K562 (cell line): ENCODE measurements around the gene MCC. TPM values are rescaled to one million over a fixed set of nuclear protein-coding genes. Genes with fewer than 3 reads are reported as not detected.

Experiments used
- ATAC-seq: fragments of 200-7000 bp; cut with Tn5 transposase; 3 replicates; pipeline ENCODE4 v1.9.1; 2020; ENCODE audit warnings: moderate library complexity
- BruUV-seq: library from RNA; stranded (reverse); fragments of 400-500 nt; replicated peaks from 2 replicates; lab custom pipeline; 2021; lab: Mats Ljungman, UMichigan
- CTCF ChIA-PET: fragments of 300-600 bp; formaldehyde crosslinking; extraction: SDS; loops from one replicate; lab custom pipeline; 2021; ENCODE audit warnings: low intra/inter-chr PET ratio; lab: Yijun Ruan, JAX
- POLR2A ChIA-PET: fragments of 300-600, 350-650 bp; sonication (Branson Sonifier 250); formaldehyde crosslinking; extraction: SDS; loops from one replicate; lab custom pipeline; 2021; ENCODE audit warnings: antibody characterized with exemption, inconsistent platforms; lab: Yijun Ruan, JAX
- DNase-seq, 4 experiments: peaks; one replicate each; pipeline versions ENCODE4 v3.0.0 to v3.0.0-alpha.2; 2011 to 2018; ENCODE audit warnings: low spot score in 3 of 4, mixed read lengths in 3 of 4; ENCODE audit errors: extremely low read depth in 1 of 4
- FAIRE-seq: peaks from 2 replicates; lab custom pipeline; 2011; peaks lifted over from hg19 to GRCh38; lab: Jason Lieb, UNC
- H2AFZ ChIP-seq: 2 replicates; pipeline ENCODE4 v1.6.0; 2011; ENCODE audit warnings: low read depth, low read length, control low read depth, inconsistent platforms
- H3K27ac ChIP-seq: fragments of 200-600 bp; 3 replicates; pipeline ENCODE4 v1.8.0; 2011; ENCODE audit warnings: low read depth, mild to moderate bottlenecking, control low read depth, inconsistent platforms, low read length, moderate library complexity, mixed read lengths; ENCODE audit errors: extremely low read depth
- H3K27me3 ChIP-seq, 2 experiments: fragments of 300-600 bp in 1 of 2; 2 replicates in 1 of 2; 3 replicates in 1 of 2; pipeline versions ENCODE4 v1.6.0 to v1.8.0; 2011; ENCODE audit warnings: inconsistent platforms in 2 of 2, low read length in 2 of 2, mild to moderate bottlenecking in 1 of 2, mixed read lengths in 1 of 2, moderate library complexity in 1 of 2; ENCODE audit not compliant: control insufficient read depth in 2 of 2, insufficient read depth in 2 of 2
- H3K36me3 ChIP-seq: fragments of 300-600 bp; 3 replicates; pipeline ENCODE4 v1.8.0; 2011; ENCODE audit warnings: mild to moderate bottlenecking, low read length, inconsistent platforms; ENCODE audit not compliant: control insufficient read depth, insufficient read depth
- H3K4me1 ChIP-seq, 2 experiments: fragments of 200-600 bp in 1 of 2; replicated peaks in 1 of 2; 2 replicates in 1 of 2; 3 replicates in 1 of 2; pipeline versions ENCODE4 v1.5.1 to v1.8.0; 2011; ENCODE audit warnings: inconsistent platforms in 2 of 2, low read length in 2 of 2, mild to moderate bottlenecking in 1 of 2, mixed read lengths in 1 of 2, moderate library complexity in 1 of 2; ENCODE audit not compliant: control insufficient read depth in 2 of 2, insufficient read depth in 2 of 2
- H3K4me2 ChIP-seq: 2 replicates; pipeline ENCODE4 v1.6.1; 2011; ENCODE audit warnings: low read length, control low read depth, inconsistent platforms, mixed read lengths; ENCODE audit not compliant: insufficient read depth
- H3K4me3 ChIP-seq: fragments of 200-600 bp; sonication (generic), shearing (Covaris generic); 2 replicates; pipeline ENCODE4 v1.5.1; 2016; ENCODE audit warnings: control low read depth, inconsistent platforms
- H3K79me2 ChIP-seq: fragments of 200-600 bp; 3 replicates; pipeline ENCODE4 v1.8.0; 2011; ENCODE audit warnings: low read length, inconsistent platforms; ENCODE audit not compliant: control insufficient read depth, insufficient read depth
- H3K9ac ChIP-seq, 2 experiments: 2 replicates each; pipeline versions ENCODE4 v1.6.0 to v1.6.1; 2011; ENCODE audit warnings: low read depth in 2 of 2, low read length in 2 of 2, control low read depth in 1 of 2, inconsistent platforms in 1 of 2, mild to moderate bottlenecking in 1 of 2, mixed read lengths in 1 of 2; ENCODE audit not compliant: insufficient read depth in 1 of 2
- H3K9me1 ChIP-seq: one replicate; pipeline ENCODE4 v1.6.0; 2011; ENCODE audit warnings: inconsistent platforms, mild to moderate bottlenecking, low read length, moderate library complexity; ENCODE audit not compliant: control insufficient read depth, insufficient read depth
- H3K9me3 ChIP-seq: replicated peaks from 2 replicates; pipeline ENCODE4 v1.5.1; 2011; ENCODE audit warnings: low read depth, low read length, inconsistent platforms; ENCODE audit not compliant: control insufficient read depth, insufficient read depth
- H4K20me1 ChIP-seq: replicated peaks from 2 replicates; pipeline ENCODE4 v1.6.1; 2011; ENCODE audit warnings: low read length, inconsistent platforms, mixed read lengths; ENCODE audit not compliant: control insufficient read depth, insufficient read depth
- KLF1 ChIP-seq: fragments of 450-650 bp; IDR thresholded peaks from 2 replicates; pipeline ENCODE4 v1.6.1; 2016; ENCODE audit warnings: missing genetic modification characterization, missing compliant biosample characterization
- MEIS2 ChIP-seq: fragments of 450-650 bp; IDR thresholded peaks from 2 replicates; pipeline ENCODE4 v1.6.1; 2014; ENCODE audit warnings: mild to moderate bottlenecking; ENCODE audit not compliant: partially characterized antibody
- ZNF24 ChIP-seq: fragments of 450-650 bp; IDR thresholded peaks from 2 replicates; pipeline ENCODE4 v1.6.1; 2016
- WGBS: fragments of 100-300 bp; shearing (Covaris generic); methylation state at CpG from one replicate; pipeline ENCODE4 v1.1.6; 2016; ENCODE audit warnings: low coverage, mixed read lengths; ENCODE audit not compliant: insufficient coverage; ENCODE audit errors: missing lambda C conversion rate; 5-methylcytosine and 5-hydroxymethylcytosine counted together
- in situ Hi-C: fragments of 300-500 bp; cut with MboI; formaldehyde crosslinking; loops from 4 replicates; pipeline ENCODE4 v1.15.0; 2018; ENCODE audit warnings: inconsistent platforms, mixed read lengths
- intact Hi-C: fragments of 100-400 bp; cut with micrococcal nuclease; formaldehyde crosslinking; loops from 2 replicates; pipeline ENCODE4 v1.14.2; 2022
- polyA plus RNA-seq, 8 experiments: library from polyadenylated mRNA; depleted of rRNA in 4 of 8; stranded (reverse) in 5 of 8; unstranded in 3 of 8; fragments of >200 nt; fragmentation: Nextera tagmentation in 2 of 8; fragmentation: Illumina TruSeq in 1 of 8; extraction: Ambion mirVana in 2 of 8; extraction: Trizol in 1 of 8; gene quantifications; 2 replicates each; pipeline versions ENCODE4 v1.2.1 to v1.2.3, GENCODE V29; 2011 to 2014; ENCODE audit warnings: inconsistent platforms in 1 of 8, missing spikeins in 1 of 8
- total RNA-seq, 7 experiments: library from RNA; depleted of rRNA in 6 of 7; stranded (reverse); fragments of >200 nt in 6 of 7; fragmentation: Illumina TruSeq in 2 of 7; extraction: Trizol in 2 of 7; gene quantifications; 2 replicates each; pipeline versions ENCODE4 v1.2.1 to v1.2.3, GENCODE V29; 2011 to 2021; ENCODE audit warnings: low replicate concordance in 1 of 7
- TF ChIP-seq, protein P1 (sequence below), 2 experiments: IDR thresholded peaks in 1 of 2; conservative IDR thresholded peaks in 1 of 2; 2 replicates each; pipeline ENCODE4 v1.6.1; 2016; ENCODE audit warnings: low read depth in 2 of 2, mild to moderate bottlenecking in 1 of 2, missing compliant biosample characterization in 1 of 2, missing genetic modification characterization in 1 of 2, moderate library complexity in 1 of 2

The MCC gene
- total and polyA plus RNA-seq, 9 of the 15 experiments (the other 6 are each of a cell fraction or from before 2014, with no cell fraction given), result 0.04 to 0.24 (median 0.06) TPM; not detected in 1

DNA sequence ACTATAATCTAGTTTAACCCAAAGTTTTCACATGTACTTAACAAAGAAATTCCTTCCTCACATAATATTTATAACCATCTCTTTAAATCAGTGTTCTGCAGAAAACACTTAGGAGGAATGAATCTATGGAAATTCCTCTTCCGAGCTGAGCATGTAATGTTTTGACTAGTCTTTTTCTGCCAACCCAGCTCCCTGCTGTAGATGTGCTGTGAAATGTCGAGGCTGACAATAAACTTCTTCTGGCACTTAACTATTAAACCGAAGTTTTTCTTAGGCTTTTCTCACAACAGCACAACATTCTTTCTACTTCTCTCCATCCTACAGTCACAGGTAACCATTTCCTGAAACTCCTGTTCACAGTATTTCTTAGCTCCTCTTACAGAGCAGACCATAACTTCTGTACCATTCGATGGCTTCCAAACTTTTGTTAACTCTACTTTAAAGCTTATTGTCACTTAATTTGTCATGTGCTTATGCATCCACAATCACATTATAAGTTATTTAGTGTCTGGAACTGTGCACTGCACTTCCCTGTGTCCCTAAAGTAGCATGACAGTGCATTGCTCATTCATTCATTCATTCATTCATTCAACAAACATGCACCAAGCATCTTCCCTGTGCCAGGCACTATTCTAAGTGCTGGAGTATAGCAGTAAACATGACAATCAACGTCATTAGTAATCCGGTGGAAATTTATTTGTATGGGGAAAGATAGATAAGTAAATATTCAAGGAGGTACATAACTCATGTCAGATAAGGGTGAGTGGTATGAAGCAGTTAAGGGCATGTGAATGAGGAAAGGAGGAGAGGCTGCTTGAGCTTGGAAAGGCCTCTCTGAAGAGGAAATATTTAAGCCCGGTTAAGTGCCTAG, 108.1 kb downstream of the MCC start:
- H3K27ac ChIP-seq, result no peak overlapping the region
- H3K79me2 ChIP-seq, result no peaks in the 10 kb centered on the region
- no peak overlapping the region for H3K4me3 ChIP-seq
- H4K20me1 ChIP-seq, result no peaks in the 10 kb centered on the region
- H3K36me3 ChIP-seq, result no peaks in the 10 kb centered on the region
- H2AFZ ChIP-seq, result no peak overlapping the region
- no TSS peak for BruUV-seq
- no peak for DNase-seq
- TF ChIP-seq ZNF24 (peak; percentile 80), KLF1 (tag) (no peak), MEIS2 (peak; percentile 35)
- TF ChIP-seq, protein P1, sequence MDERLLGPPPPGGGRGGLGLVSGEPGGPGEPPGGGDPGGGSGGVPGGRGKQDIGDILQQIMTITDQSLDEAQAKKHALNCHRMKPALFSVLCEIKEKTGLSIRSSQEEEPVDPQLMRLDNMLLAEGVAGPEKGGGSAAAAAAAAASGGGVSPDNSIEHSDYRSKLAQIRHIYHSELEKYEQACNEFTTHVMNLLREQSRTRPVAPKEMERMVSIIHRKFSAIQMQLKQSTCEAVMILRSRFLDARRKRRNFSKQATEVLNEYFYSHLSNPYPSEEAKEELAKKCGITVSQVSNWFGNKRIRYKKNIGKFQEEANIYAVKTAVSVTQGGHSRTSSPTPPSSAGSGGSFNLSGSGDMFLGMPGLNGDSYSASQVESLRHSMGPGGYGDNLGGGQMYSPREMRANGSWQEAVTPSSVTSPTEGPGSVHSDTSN (CRISPR knock-in tag; IDR thresholded peaks at IDR 0.05; ENCODE audit: low read depth), result no peak
- TF ChIP-seq, protein P1 (tag; conservative IDR thresholded peaks at IDR 0.05; ENCODE audit: low read depth), result peak; percentile 65
- peaks cover 2 to 4% of the 10 kb centered on the region in 2 experiments; a peak in 2 of 5 replicates for H3K27me3 ChIP-seq
- FAIRE-seq, result no peak
- POLR2A ChIA-PET, result interaction anchor here (1.9 kb wide), 1 partner anchor 8 kb away, joined by 6 read pairs; no protein-coding TSS in a partner anchor
- ATAC-seq, result no peak
- no peak overlapping the region for H3K9ac ChIP-seq
- no peaks in the 10 kb centered on the region for H3K9me1 ChIP-seq
- 0% methylated on average over 7 of the region's 7 CpGs for WGBS
- CTCF ChIA-PET, result interaction anchor here (0.9 to 1.9 kb wide), 2 partner anchors 131 to 226 kb away, joined by 7 to 10 read pairs; no protein-coding TSS in a partner anchor
- intact Hi-C loops (loop anchor here (1.0 kb wide), 2 partner anchors 133 to 226 kb away; partner anchors contain the start of gene YTHDC2), in situ Hi-C loops (no loop called here)
- H3K4me1 ChIP-seq, result no peaks in the 10 kb centered on the region
- no peak overlapping the region for H3K4me2 ChIP-seq
- H3K9me3 ChIP-seq, result no peaks in the 10 kb centered on the region
